ENCODE data around the gene PLA2G10.

The PLA2G10 gene

GRCh38 chr16:14658063-14658462 is 36.0 kb downstream of the PLA2G10 start:
- no peak for TF ChIP-seq ZFX (IDR thresholded peaks at IDR 0.05; ENCODE audit: borderline replicate concordance)
- TF ChIP-seq, protein P1, sequence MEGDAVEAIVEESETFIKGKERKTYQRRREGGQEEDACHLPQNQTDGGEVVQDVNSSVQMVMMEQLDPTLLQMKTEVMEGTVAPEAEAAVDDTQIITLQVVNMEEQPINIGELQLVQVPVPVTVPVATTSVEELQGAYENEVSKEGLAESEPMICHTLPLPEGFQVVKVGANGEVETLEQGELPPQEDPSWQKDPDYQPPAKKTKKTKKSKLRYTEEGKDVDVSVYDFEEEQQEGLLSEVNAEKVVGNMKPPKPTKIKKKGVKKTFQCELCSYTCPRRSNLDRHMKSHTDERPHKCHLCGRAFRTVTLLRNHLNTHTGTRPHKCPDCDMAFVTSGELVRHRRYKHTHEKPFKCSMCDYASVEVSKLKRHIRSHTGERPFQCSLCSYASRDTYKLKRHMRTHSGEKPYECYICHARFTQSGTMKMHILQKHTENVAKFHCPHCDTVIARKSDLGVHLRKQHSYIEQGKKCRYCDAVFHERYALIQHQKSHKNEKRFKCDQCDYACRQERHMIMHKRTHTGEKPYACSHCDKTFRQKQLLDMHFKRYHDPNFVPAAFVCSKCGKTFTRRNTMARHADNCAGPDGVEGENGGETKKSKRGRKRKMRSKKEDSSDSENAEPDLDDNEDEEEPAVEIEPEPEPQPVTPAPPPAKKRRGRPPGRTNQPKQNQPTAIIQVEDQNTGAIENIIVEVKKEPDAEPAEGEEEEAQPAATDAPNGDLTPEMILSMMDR (IDR thresholded peaks at IDR 0.05) = no peak
- peak overlapping the region; percentile 91 for H3K27ac ChIP-seq

GRCh38 chr16:14652726-14653125 is 41.4 kb downstream of the PLA2G10 start:
- TF ChIP-seq, protein P1 (IDR thresholded peaks at IDR 0.05) = no peak
- no peak for TF ChIP-seq ZFX (IDR thresholded peaks at IDR 0.05; ENCODE audit: borderline replicate concordance)
- no peak overlapping the region for H3K27ac ChIP-seq

- no peak overlapping the region for H3K27ac ChIP-seq
- no peak for TF ChIP-seq ZFX (IDR thresholded peaks at IDR 0.05; ENCODE audit: borderline replicate concordance)
- TF ChIP-seq, protein P1 (IDR thresholded peaks at IDR 0.05) = no peak
These were observed 43.5 kb downstream of the PLA2G10 start for GRCh38 chr16:14650629-14651028.

- TF ChIP-seq, protein P1 (IDR thresholded peaks at IDR 0.05) = no peak
- TF ChIP-seq ZFX (IDR thresholded peaks at IDR 0.05; ENCODE audit: borderline replicate concordance) = no peak
- H3K27ac ChIP-seq = no peak overlapping the region
These were observed 44.3 kb downstream of the PLA2G10 start for GRCh38 chr16:14649816-14650215.

DNA sequence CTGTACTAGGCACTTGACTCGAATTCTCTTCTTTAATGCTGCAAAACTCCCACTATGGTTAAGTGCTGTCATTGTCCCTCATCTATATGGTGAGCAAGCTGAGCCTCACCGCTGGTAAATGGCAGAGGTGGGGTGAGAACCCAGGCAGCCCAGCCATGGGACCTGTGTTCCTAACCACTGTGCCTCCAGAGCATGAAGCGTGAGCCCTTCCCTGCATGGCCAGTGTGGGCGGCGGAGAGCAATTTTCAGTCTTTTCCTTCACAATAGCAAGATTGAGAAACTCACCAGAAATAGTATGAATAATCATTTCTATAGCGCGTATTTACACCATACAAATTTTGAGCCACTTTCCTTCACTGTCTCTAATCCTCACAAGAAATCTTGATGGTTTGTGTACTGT is 52.2 kb downstream of the PLA2G10 start:
- peak overlapping the region; percentile 14; the same call in 1 of the 2 replicates for H3K27ac ChIP-seq
- TF ChIP-seq, protein P1 (IDR thresholded peaks at IDR 0.05) = no peak
- TF ChIP-seq ZFX (IDR thresholded peaks at IDR 0.05; ENCODE audit: borderline replicate concordance) = no peak

- peak overlapping the region; percentile 47 for H3K27ac ChIP-seq
- TF ChIP-seq, protein P1 (IDR thresholded peaks at IDR 0.05) = no peak
- no peak for TF ChIP-seq ZFX (IDR thresholded peaks at IDR 0.05; ENCODE audit: borderline replicate concordance)
These were observed 52.9 kb downstream of the PLA2G10 start for GRCh38 chr16:14641206-14641605.

DNA sequence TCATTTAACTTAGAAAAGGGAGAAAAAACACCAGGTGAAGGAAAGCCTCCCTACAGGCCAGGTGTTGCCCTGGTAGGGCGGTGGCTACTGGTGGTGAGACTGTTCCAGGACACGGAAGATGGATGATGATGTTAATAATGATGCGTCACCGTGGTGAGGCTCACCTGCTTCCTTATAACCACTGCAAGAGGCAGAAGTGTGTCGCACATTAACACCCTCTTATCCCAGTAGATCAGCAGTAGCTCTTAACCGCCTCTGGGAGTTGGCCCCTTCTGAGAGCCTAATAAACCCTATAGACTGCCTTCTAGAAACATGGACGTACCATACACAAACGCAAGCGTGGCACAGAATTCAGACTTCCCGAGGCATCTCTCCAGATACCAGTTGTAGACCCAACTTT is 53.6 kb downstream of the PLA2G10 start:
- no peak for TF ChIP-seq ZFX (IDR thresholded peaks at IDR 0.05; ENCODE audit: borderline replicate concordance)
- TF ChIP-seq, protein P1 (IDR thresholded peaks at IDR 0.05) = no peak
- peak overlapping the region; percentile 47 for H3K27ac ChIP-seq

- peak overlapping the region; percentile 76 for H3K27ac ChIP-seq
These were observed 57.2 kb downstream of the PLA2G10 start for GRCh38 chr16:14636951-14637240.

DNA sequence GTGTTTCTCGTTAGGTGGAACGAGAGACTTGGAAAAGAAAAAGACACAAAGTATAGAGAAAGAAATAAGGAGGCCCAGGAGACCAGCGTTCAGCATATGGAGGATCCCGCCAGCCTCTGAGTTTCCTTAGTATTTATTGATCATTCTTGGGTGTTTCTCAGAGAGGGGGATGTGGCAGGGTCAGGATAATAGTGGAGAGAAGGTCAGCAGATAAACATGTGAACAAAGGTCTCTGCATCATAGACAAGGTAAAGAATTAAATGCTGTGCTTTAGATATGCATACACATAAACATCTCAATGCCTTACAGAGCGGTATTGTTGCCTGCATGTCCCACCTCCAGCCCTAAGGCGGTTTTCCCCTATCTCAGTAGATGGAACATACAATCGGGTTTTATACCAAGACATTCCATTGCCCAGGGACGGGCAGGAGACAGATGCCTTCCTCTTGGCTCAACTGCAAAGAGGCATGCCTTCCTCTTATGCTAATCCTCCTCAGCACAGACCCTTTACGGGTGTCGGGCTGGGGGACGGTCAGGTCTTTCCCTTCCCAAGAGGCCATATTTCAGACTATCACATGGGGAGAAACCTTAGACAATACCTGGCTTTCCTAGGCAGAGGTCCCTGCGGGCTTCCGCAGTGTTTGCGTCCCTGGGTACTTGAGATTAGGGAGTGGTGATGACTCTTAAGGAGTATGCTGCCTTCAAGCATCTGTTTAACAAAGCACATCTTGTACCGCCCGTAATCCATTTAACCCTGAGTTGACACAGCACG is 57.7 kb downstream of the PLA2G10 start:
- peak overlapping the region; percentile 76 for H3K27ac ChIP-seq
